Hippocampal formation (tissue), 2 donors: Measurements from ENCODE around the gene SLC18B1.
"Not testable (repeated sequence)": the region's sequence is repeated elsewhere in the genome, so short reads cannot be mapped to it uniquely, and the experiment has no call there.

Experiments used
- DNase-seq, 2 donors: peaks; one replicate each; lab custom pipeline; 2025; lab: John Stamatoyannopoulos, UW

The SLC18B1 gene

GRCh38 chr6:132798869-132799538, 567 bp upstream of the SLC18B1 start:
- peak; percentile 11 to 49 for DNase-seq

GRCh38 chr6:132795461-132795860, 3.0 kb downstream of the SLC18B1 start:
- no peak for DNase-seq

GRCh38 chr6:132792510-132792909, 5.9 kb downstream of the SLC18B1 start:
- no peak for DNase-seq

GRCh38 chr6:132790450-132790849, 8.0 kb downstream of the SLC18B1 start:
- no peak for DNase-seq

- DNase-seq = no peak
Measured at GRCh38 chr6:132789396-132789776, 9.1 kb downstream of the SLC18B1 start.

GRCh38 chr6:132788658-132789395, 9.6 kb downstream of the SLC18B1 start:
- DNase-seq = peak in 1 of 2 donors; percentile 7

GRCh38 chr6:132785936-132786335, 12.5 kb downstream of the SLC18B1 start:
- DNase-seq = no peak

- no peak for DNase-seq
Measured at GRCh38 chr6:132780770-132781371, 17.6 kb downstream of the SLC18B1 start.

- not testable (repeated sequence) for DNase-seq
Measured at GRCh38 chr6:132777881-132778280, 20.6 kb downstream of the SLC18B1 start.

- DNase-seq = no peak
Measured at GRCh38 chr6:132768051-132768517, 30.4 kb downstream of the SLC18B1 start.

- no peak for DNase-seq
Measured at GRCh38 chr6:132765560-132765959, 32.9 kb downstream of the SLC18B1 start.

- peak in 1 of 2 donors; percentile 29 for DNase-seq
Measured at GRCh38 chr6:132764370-132764769, 34.1 kb downstream of the SLC18B1 start.

- DNase-seq = no peak
Measured at GRCh38 chr6:132763269-132763668, 35.2 kb downstream of the SLC18B1 start.

- no peak for DNase-seq
Measured at GRCh38 chr6:132760256-132760655, 38.2 kb downstream of the SLC18B1 start.

- DNase-seq = no peak
Measured at GRCh38 chr6:132758689-132759088, 39.7 kb downstream of the SLC18B1 start.

- no peak for DNase-seq
Measured at GRCh38 chr6:132752255-132752654, 46.2 kb downstream of the SLC18B1 start.

- no peak for DNase-seq
Measured at GRCh38 chr6:132751828-132752227, 46.6 kb downstream of the SLC18B1 start.

- DNase-seq = no peak
Measured at GRCh38 chr6:132751306-132751705, 47.1 kb downstream of the SLC18B1 start.

- DNase-seq = no peak
Measured at GRCh38 chr6:132750455-132751248, 47.8 kb downstream of the SLC18B1 start.

- DNase-seq = no peak
Measured at GRCh38 chr6:132749111-132749510, 49.3 kb downstream of the SLC18B1 start.

GRCh38 chr6:132748446-132748845, 50.0 kb downstream of the SLC18B1 start:
- DNase-seq = no peak

GRCh38 chr6:132746048-132746447, 52.4 kb downstream of the SLC18B1 start:
- no peak for DNase-seq
